NCI-H187 treated with DMSO at 0.1 percent for 48 hours (cell line): ENCODE measurements around the gene PLPP2.

Source experiments
- DNase-seq: peaks from one replicate; lab custom pipeline; 2025; lab: John Stamatoyannopoulos, UW

Gene PLPP2

GRCh38 chr19:313988-314815 is 23.0 kb upstream of the PLPP2 start:
- DNase-seq = no peak

GRCh38 chr19:313169-313987 is 22.2 kb upstream of the PLPP2 start:
- no peak for DNase-seq

- DNase-seq = no peak
Observed at GRCh38 chr19:311813-312261, 20.6 kb upstream of the PLPP2 start.

GRCh38 chr19:310781-311496 is 19.7 kb upstream of the PLPP2 start:
- no peak for DNase-seq

- DNase-seq = no peak
Observed at GRCh38 chr19:310141-310651, 19.0 kb upstream of the PLPP2 start.

GRCh38 chr19:309206-309565 is 18.0 kb upstream of the PLPP2 start:
- no peak for DNase-seq

- DNase-seq = no peak
Observed at GRCh38 chr19:308471-309205, 17.4 kb upstream of the PLPP2 start.

GRCh38 chr19:307793-308420 is 16.7 kb upstream of the PLPP2 start:
- DNase-seq = no peak

- DNase-seq = no peak
Observed at GRCh38 chr19:307111-307531, 15.9 kb upstream of the PLPP2 start.

- DNase-seq = no peak
Observed at GRCh38 chr19:306151-306900, 15.1 kb upstream of the PLPP2 start.

- DNase-seq = no peak
Observed at GRCh38 chr19:305240-306150, 14.3 kb upstream of the PLPP2 start.

GRCh38 chr19:296476-297225 is 5.4 kb upstream of the PLPP2 start:
- DNase-seq = no peak

GRCh38 chr19:295687-296370 is 4.6 kb upstream of the PLPP2 start:
- no peak for DNase-seq

- no peak for DNase-seq
Observed at GRCh38 chr19:294946-295686, 3.9 kb upstream of the PLPP2 start.

GRCh38 chr19:294341-294945 is 3.2 kb upstream of the PLPP2 start:
- DNase-seq = no peak

GRCh38 chr19:293436-294110 is 2.4 kb upstream of the PLPP2 start:
- DNase-seq = no peak
